K562 (cell line): ENCODE measurements around the gene MPZL1. TPM values are rescaled to one million over a fixed set of nuclear protein-coding genes. Genes with fewer than 3 reads are reported as not detected.

Source experiments
- ATAC-seq: fragments of 200-7000 bp; cut with Tn5 transposase; 3 replicates; pipeline ENCODE4 v1.9.1; 2020; ENCODE audit warnings: moderate library complexity
- BruUV-seq: library from RNA; stranded (reverse); fragments of 400-500 nt; replicated peaks from 2 replicates; lab custom pipeline; 2021; lab: Mats Ljungman, UMichigan
- CTCF ChIA-PET: fragments of 300-600 bp; formaldehyde crosslinking; extraction: SDS; loops from one replicate; lab custom pipeline; 2021; ENCODE audit warnings: low intra/inter-chr PET ratio; lab: Yijun Ruan, JAX
- POLR2A ChIA-PET: fragments of 300-600, 350-650 bp; sonication (Branson Sonifier 250); formaldehyde crosslinking; extraction: SDS; loops from one replicate; lab custom pipeline; 2021; ENCODE audit warnings: antibody characterized with exemption, inconsistent platforms; lab: Yijun Ruan, JAX
- DNase-seq, 4 experiments: peaks; one replicate each; pipeline versions ENCODE4 v3.0.0 to v3.0.0-alpha.2; 2011 to 2018; ENCODE audit warnings: low spot score in 3 of 4, mixed read lengths in 3 of 4; ENCODE audit errors: extremely low read depth in 1 of 4
- FAIRE-seq: peaks from 2 replicates; lab custom pipeline; 2011; peaks lifted over from hg19 to GRCh38; lab: Jason Lieb, UNC
- H2AFZ ChIP-seq: 2 replicates; pipeline ENCODE4 v1.6.0; 2011; ENCODE audit warnings: low read depth, low read length, control low read depth, inconsistent platforms
- H3K27ac ChIP-seq: fragments of 200-600 bp; 3 replicates; pipeline ENCODE4 v1.8.0; 2011; ENCODE audit warnings: low read depth, mild to moderate bottlenecking, control low read depth, inconsistent platforms, low read length, moderate library complexity, mixed read lengths; ENCODE audit errors: extremely low read depth
- H3K27me3 ChIP-seq, 2 experiments: fragments of 300-600 bp in 1 of 2; 2 replicates in 1 of 2; 3 replicates in 1 of 2; pipeline versions ENCODE4 v1.6.0 to v1.8.0; 2011; ENCODE audit warnings: inconsistent platforms in 2 of 2, low read length in 2 of 2, mild to moderate bottlenecking in 1 of 2, mixed read lengths in 1 of 2, moderate library complexity in 1 of 2; ENCODE audit not compliant: control insufficient read depth in 2 of 2, insufficient read depth in 2 of 2
- H3K36me3 ChIP-seq: fragments of 300-600 bp; 3 replicates; pipeline ENCODE4 v1.8.0; 2011; ENCODE audit warnings: mild to moderate bottlenecking, low read length, inconsistent platforms; ENCODE audit not compliant: control insufficient read depth, insufficient read depth
- H3K4me1 ChIP-seq, 2 experiments: fragments of 200-600 bp in 1 of 2; replicated peaks in 1 of 2; 2 replicates in 1 of 2; 3 replicates in 1 of 2; pipeline versions ENCODE4 v1.5.1 to v1.8.0; 2011; ENCODE audit warnings: inconsistent platforms in 2 of 2, low read length in 2 of 2, mild to moderate bottlenecking in 1 of 2, mixed read lengths in 1 of 2, moderate library complexity in 1 of 2; ENCODE audit not compliant: control insufficient read depth in 2 of 2, insufficient read depth in 2 of 2
- H3K4me2 ChIP-seq: 2 replicates; pipeline ENCODE4 v1.6.1; 2011; ENCODE audit warnings: low read length, control low read depth, inconsistent platforms, mixed read lengths; ENCODE audit not compliant: insufficient read depth
- H3K4me3 ChIP-seq: fragments of 200-600 bp; sonication (generic), shearing (Covaris generic); 2 replicates; pipeline ENCODE4 v1.5.1; 2016; ENCODE audit warnings: control low read depth, inconsistent platforms
- H3K79me2 ChIP-seq: fragments of 200-600 bp; 3 replicates; pipeline ENCODE4 v1.8.0; 2011; ENCODE audit warnings: low read length, inconsistent platforms; ENCODE audit not compliant: control insufficient read depth, insufficient read depth
- H3K9ac ChIP-seq, 2 experiments: 2 replicates each; pipeline versions ENCODE4 v1.6.0 to v1.6.1; 2011; ENCODE audit warnings: low read depth in 2 of 2, low read length in 2 of 2, control low read depth in 1 of 2, inconsistent platforms in 1 of 2, mild to moderate bottlenecking in 1 of 2, mixed read lengths in 1 of 2; ENCODE audit not compliant: insufficient read depth in 1 of 2
- H3K9me1 ChIP-seq: one replicate; pipeline ENCODE4 v1.6.0; 2011; ENCODE audit warnings: inconsistent platforms, mild to moderate bottlenecking, low read length, moderate library complexity; ENCODE audit not compliant: control insufficient read depth, insufficient read depth
- H3K9me3 ChIP-seq: replicated peaks from 2 replicates; pipeline ENCODE4 v1.5.1; 2011; ENCODE audit warnings: low read depth, low read length, inconsistent platforms; ENCODE audit not compliant: control insufficient read depth, insufficient read depth
- H4K20me1 ChIP-seq: replicated peaks from 2 replicates; pipeline ENCODE4 v1.6.1; 2011; ENCODE audit warnings: low read length, inconsistent platforms, mixed read lengths; ENCODE audit not compliant: control insufficient read depth, insufficient read depth
- ARID1B ChIP-seq: fragments of 450-650 bp; IDR thresholded peaks from 2 replicates; pipeline ENCODE4 v1.6.1; 2016; ENCODE audit warnings: antibody characterized with exemption, mild to moderate bottlenecking, inconsistent platforms
- RBM22 ChIP-seq: fragments of 200-400 bp; formaldehyde crosslinking; IDR thresholded peaks from 2 replicates; pipeline ENCODE4 v1.6.1; 2018; ENCODE audit warnings: low read length, low read depth; ENCODE audit not compliant: poor library complexity, severe bottlenecking
- TCF3 ChIP-seq: sonication (generic); formaldehyde crosslinking; IDR thresholded peaks from 2 replicates; pipeline ENCODE4 v1.4.0; 2020; ENCODE audit warnings: mild to moderate bottlenecking, missing genetic modification reagents
- WGBS: fragments of 100-300 bp; shearing (Covaris generic); methylation state at CpG from one replicate; pipeline ENCODE4 v1.1.6; 2016; ENCODE audit warnings: low coverage, mixed read lengths; ENCODE audit not compliant: insufficient coverage; ENCODE audit errors: missing lambda C conversion rate; 5-methylcytosine and 5-hydroxymethylcytosine counted together
- in situ Hi-C: fragments of 300-500 bp; cut with MboI; formaldehyde crosslinking; loops from 4 replicates; pipeline ENCODE4 v1.15.0; 2018; ENCODE audit warnings: inconsistent platforms, mixed read lengths
- intact Hi-C: fragments of 100-400 bp; cut with micrococcal nuclease; formaldehyde crosslinking; loops from 2 replicates; pipeline ENCODE4 v1.14.2; 2022
- polyA plus RNA-seq, 8 experiments: library from polyadenylated mRNA; depleted of rRNA in 4 of 8; stranded (reverse) in 5 of 8; unstranded in 3 of 8; fragments of >200 nt; fragmentation: Nextera tagmentation in 2 of 8; fragmentation: Illumina TruSeq in 1 of 8; extraction: Ambion mirVana in 2 of 8; extraction: Trizol in 1 of 8; gene quantifications; 2 replicates each; pipeline versions ENCODE4 v1.2.1 to v1.2.3, GENCODE V29; 2011 to 2014; ENCODE audit warnings: inconsistent platforms in 1 of 8, missing spikeins in 1 of 8
- total RNA-seq, 7 experiments: library from RNA; depleted of rRNA in 6 of 7; stranded (reverse); fragments of >200 nt in 6 of 7; fragmentation: Illumina TruSeq in 2 of 7; extraction: Trizol in 2 of 7; gene quantifications; 2 replicates each; pipeline versions ENCODE4 v1.2.1 to v1.2.3, GENCODE V29; 2011 to 2021; ENCODE audit warnings: low replicate concordance in 1 of 7
- TF ChIP-seq, protein P1 (sequence below), 2 experiments: fragments of 450-650 bp; IDR thresholded peaks; 2 replicates each; pipeline ENCODE4 v1.6.1; 2016

Gene MPZL1
- total and polyA plus RNA-seq, 9 of the 15 experiments (the other 6 are each of a cell fraction or from before 2014, with no cell fraction given), result 14.5 to 153 (median 66.5) TPM

- no peaks in the 10 kb centered on the region for H4K20me1 ChIP-seq
- ATAC-seq (peak; percentile 62), FAIRE-seq (no peak), DNase-seq (peak in 1 of 4 experiments; percentile 51)
- H3K79me2 ChIP-seq, result no peaks in the 10 kb centered on the region
- CTCF ChIA-PET, result no interaction called here
- in situ Hi-C loops (loop anchor here (10.0 to 25.0 kb wide), 3 partner anchors 630 to 1683 kb away; no protein-coding TSS in a partner anchor), intact Hi-C loops (no loop called here)
- H3K27me3 ChIP-seq, result no peaks in the 10 kb centered on the region
- H3K4me3 ChIP-seq, result no peak overlapping the region
- H3K9me1 ChIP-seq, result no peaks in the 10 kb centered on the region
- no peaks in the 10 kb centered on the region; a peak in 1 of 5 replicates for H3K4me1 ChIP-seq
- 0 out of 4 replicates have a peak overlapping the region, but pooled peaks of 1 of the 2 experiments have one; percentile 23 for H3K9ac ChIP-seq
- no peak overlapping the region for H3K27ac ChIP-seq
- no peak overlapping the region for H2AFZ ChIP-seq
- no peak overlapping the region for H3K4me2 ChIP-seq
- no peaks in the 10 kb centered on the region for H3K9me3 ChIP-seq
- POLR2A ChIA-PET, result interaction anchor here (1.6 to 3.0 kb wide), 2 partner anchors 9 to 19 kb away, joined by 8 to 14 read pairs; no protein-coding TSS in a partner anchor
- no peak for TF ChIP-seq RBM22
- TF ChIP-seq, protein P1, sequence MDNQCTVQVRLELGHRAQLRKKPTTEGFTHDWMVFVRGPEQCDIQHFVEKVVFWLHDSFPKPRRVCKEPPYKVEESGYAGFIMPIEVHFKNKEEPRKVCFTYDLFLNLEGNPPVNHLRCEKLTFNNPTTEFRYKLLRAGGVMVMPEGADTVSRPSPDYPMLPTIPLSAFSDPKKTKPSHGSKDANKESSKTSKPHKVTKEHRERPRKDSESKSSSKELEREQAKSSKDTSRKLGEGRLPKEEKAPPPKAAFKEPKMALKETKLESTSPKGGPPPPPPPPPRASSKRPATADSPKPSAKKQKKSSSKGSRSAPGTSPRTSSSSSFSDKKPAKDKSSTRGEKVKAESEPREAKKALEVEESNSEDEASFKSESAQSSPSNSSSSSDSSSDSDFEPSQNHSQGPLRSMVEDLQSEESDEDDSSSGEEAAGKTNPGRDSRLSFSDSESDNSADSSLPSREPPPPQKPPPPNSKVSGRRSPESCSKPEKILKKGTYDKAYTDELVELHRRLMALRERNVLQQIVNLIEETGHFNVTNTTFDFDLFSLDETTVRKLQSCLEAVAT (IDR thresholded peaks at IDR 0.05), result no peak
- TF ChIP-seq TCF3 (CRISPR knock-in tag), result peak; percentile 51; the same call in 1 of the 2 replicates
- peak; percentile 12; the same call in 1 of the 2 replicates for TF ChIP-seq ARID1B
- peaks cover 86% of the 10 kb centered on the region for H3K36me3 ChIP-seq
- WGBS, result 62% methylated on average over 2 of the region's 2 CpGs
- no TSS peak for BruUV-seq
Measured at GRCh38 chr1:167695147-167695546, 26.6 kb upstream of the MPZL1 start.
